K562 (cell line): Measurements from ENCODE around the gene SPATA45. TPM values are rescaled to one million over a fixed set of nuclear protein-coding genes. Genes with fewer than 3 reads are reported as not detected.

ENCODE experiments used
- HNRNPH1 ChIP-seq: fragments of 200-400 bp; formaldehyde crosslinking; optimal IDR thresholded peaks from 2 replicates; pipeline ENCODE3; 2017; ENCODE audit warnings: low read depth, mild to moderate bottlenecking, low read length, moderate library complexity
- KAT2B ChIP-seq: IDR thresholded peaks from one replicate; pipeline ENCODE4 v1.6.1; 2012; ENCODE audit warnings: low read depth, mild to moderate bottlenecking, control low read depth, inconsistent platforms, low read length, moderate library complexity
- KDM4B ChIP-seq, 2 experiments: fragments of 450-650 bp in 1 of 2; sonication (generic) in 1 of 2; IDR thresholded peaks; 2 replicates each; pipeline ENCODE4 v1.6.1; 2016 to 2017; ENCODE audit warnings: borderline replicate concordance in 2 of 2, antibody characterized with exemption in 1 of 2, low read depth in 1 of 2, mild to moderate bottlenecking in 1 of 2
- MCM7 ChIP-seq, 2 experiments: fragments of 450-650 bp; IDR thresholded peaks; 2 replicates each; pipeline ENCODE4 v1.6.1; 2016 to 2018
- NR4A1 ChIP-seq, 2 experiments: fragments of 250-450 bp in 1 of 2; fragments of 450-650 bp in 1 of 2; sonication (Bioruptor Pico) in 1 of 2; IDR thresholded peaks; 2 replicates each; pipeline versions ENCODE4 v1.4.0 to v1.6.1; 2016 to 2020; ENCODE audit warnings: mild to moderate bottlenecking in 2 of 2, missing compliant biosample characterization in 1 of 2, missing genetic modification characterization in 1 of 2, moderate library complexity in 1 of 2
- OTX1 ChIP-seq: fragments of 450-650 bp; formaldehyde crosslinking; IDR thresholded peaks from 2 replicates; pipeline ENCODE4 v1.4.0; 2022; ENCODE audit warnings: mild to moderate bottlenecking
- POLR2AphosphoS2 ChIP-seq: IDR thresholded peaks from 2 replicates; pipeline ENCODE4 v1.6.1; 2012; ENCODE audit warnings: low read length, improper control_type of control experiment
- RBM34 ChIP-seq: fragments of 200-400 bp; formaldehyde crosslinking; IDR thresholded peaks from 2 replicates; pipeline ENCODE4 v1.6.1; 2018; ENCODE audit warnings: low read length, borderline replicate concordance; ENCODE audit not compliant: insufficient read depth
- RNF2 ChIP-seq: sonication (generic); IDR thresholded peaks from 2 replicates; pipeline ENCODE4 v1.6.1; 2016
- SRSF7 ChIP-seq: fragments of 200-400 bp; formaldehyde crosslinking; optimal IDR thresholded peaks from 2 replicates; pipeline ENCODE3; 2017; ENCODE audit warnings: mild to moderate bottlenecking, low read depth, low read length
- ZNF134 ChIP-seq: fragments of 250-450 bp; sonication (Bioruptor Pico); conservative IDR thresholded peaks from 2 replicates; pipeline ENCODE4 v1.4.0; 2020
- ZNF274 ChIP-seq: IDR thresholded peaks from 2 replicates; pipeline ENCODE4 v1.6.1; 2011; ENCODE audit warnings: low read depth, mild to moderate bottlenecking, low read length, moderate library complexity, borderline replicate concordance
- ZNF696 ChIP-seq: fragments of 250-450 bp; sonication (Bioruptor Pico); conservative IDR thresholded peaks from 2 replicates; pipeline ENCODE4 v1.4.0; 2020; ENCODE audit warnings: mild to moderate bottlenecking, moderate library complexity
- ZNF707 ChIP-seq: fragments of 250-450 bp; sonication (Bioruptor Pico); conservative IDR thresholded peaks from 2 replicates; pipeline ENCODE4 v1.8.0; 2022; ENCODE audit warnings: inconsistent platforms, mild to moderate bottlenecking, moderate library complexity
- polyA plus RNA-seq, 8 experiments: library from polyadenylated mRNA; depleted of rRNA in 4 of 8; stranded (reverse) in 5 of 8; unstranded in 3 of 8; fragments of >200 nt; fragmentation: Nextera tagmentation in 2 of 8; fragmentation: Illumina TruSeq in 1 of 8; extraction: Ambion mirVana in 2 of 8; extraction: Trizol in 1 of 8; gene quantifications; 2 replicates each; pipeline versions ENCODE4 v1.2.1 to v1.2.3, GENCODE V29; 2011 to 2014; ENCODE audit warnings: inconsistent platforms in 1 of 8, missing spikeins in 1 of 8
- total RNA-seq, 7 experiments: library from RNA; depleted of rRNA in 6 of 7; stranded (reverse); fragments of >200 nt in 6 of 7; fragmentation: Illumina TruSeq in 2 of 7; extraction: Trizol in 2 of 7; gene quantifications; 2 replicates each; pipeline versions ENCODE4 v1.2.1 to v1.2.3, GENCODE V29; 2011 to 2021; ENCODE audit warnings: low replicate concordance in 1 of 7
- TF ChIP-seq, protein P1 (sequence below): fragments of 200-800 bp; sonication (Bioruptor generic); IDR thresholded peaks from 2 replicates; pipeline ENCODE4 v1.6.1; 2016; ENCODE audit warnings: missing genetic modification characterization, missing compliant biosample characterization
- TF ChIP-seq, protein P2 (sequence below): fragments of 250-450 bp; sonication (Bioruptor Pico); IDR thresholded peaks from 2 replicates; pipeline ENCODE4 v1.6.1; 2021; ENCODE audit warnings: mild to moderate bottlenecking
- TF ChIP-seq, protein P3 (sequence below), 3 experiments: IDR thresholded peaks in 2 of 3; conservative IDR thresholded peaks in 1 of 3; 2 replicates each; pipeline ENCODE4 v1.5.1; 2011 to 2012; ENCODE audit warnings: low read length in 3 of 3, mild to moderate bottlenecking in 3 of 3, control low read depth in 2 of 3, improper control_type of control experiment in 1 of 3, inconsistent platforms in 1 of 3, low read depth in 1 of 3, mixed read lengths in 1 of 3, moderate library complexity in 1 of 3; ENCODE audit not compliant: insufficient read depth in 2 of 3
- TF ChIP-seq, protein P4 (sequence below): sonication (generic); formaldehyde crosslinking; IDR thresholded peaks from 2 replicates; pipeline ENCODE4 v1.9.0; 2022; ENCODE audit warnings: mild to moderate bottlenecking, missing genetic modification reagents
- TF ChIP-seq, protein P5 (sequence below), 3 experiments: fragments of 200-800 bp in 1 of 3; sonication (Bioruptor generic) in 1 of 3; sonication (generic) in 1 of 3; formaldehyde crosslinking in 1 of 3; IDR thresholded peaks; 2 replicates each; pipeline versions ENCODE4 v1.6.1 to v1.8.0; 2016 to 2022; ENCODE audit warnings: mild to moderate bottlenecking in 2 of 3, missing compliant biosample characterization in 2 of 3, missing genetic modification characterization in 2 of 3, missing genetic modification reagents in 1 of 3

Gene SPATA45
- total and polyA plus RNA-seq, 9 of the 15 experiments (the other 6 are each of a cell fraction or from before 2014, with no cell fraction given): 0.18 TPM; not detected in 8

DNA sequence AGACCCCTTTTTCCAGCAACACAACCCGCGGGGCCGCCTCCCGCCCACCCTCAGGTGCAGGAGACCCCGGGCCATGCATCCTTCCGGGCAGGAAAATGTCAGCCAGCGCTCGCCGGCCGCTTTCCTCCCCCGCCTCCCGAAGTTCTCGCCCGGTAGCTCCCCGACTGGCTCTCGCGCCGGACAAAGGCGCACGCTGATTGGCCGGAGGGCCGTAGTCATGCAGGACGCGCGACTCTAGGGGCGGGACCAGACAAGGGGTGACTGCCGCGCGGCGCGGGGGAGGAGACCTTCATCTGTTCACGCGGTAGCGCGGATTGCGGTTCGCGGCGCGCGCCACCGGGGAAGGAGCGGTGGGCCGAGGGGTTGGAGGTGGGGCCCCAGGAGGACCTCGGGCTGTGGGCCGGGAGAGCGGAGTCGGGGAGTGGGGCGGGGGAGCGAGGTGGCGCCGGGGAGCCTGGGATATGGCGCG, 10.6 kb upstream of the SPATA45 start, which contains the start of gene FLVCR1 (continued):
- TF ChIP-seq, protein P1, sequence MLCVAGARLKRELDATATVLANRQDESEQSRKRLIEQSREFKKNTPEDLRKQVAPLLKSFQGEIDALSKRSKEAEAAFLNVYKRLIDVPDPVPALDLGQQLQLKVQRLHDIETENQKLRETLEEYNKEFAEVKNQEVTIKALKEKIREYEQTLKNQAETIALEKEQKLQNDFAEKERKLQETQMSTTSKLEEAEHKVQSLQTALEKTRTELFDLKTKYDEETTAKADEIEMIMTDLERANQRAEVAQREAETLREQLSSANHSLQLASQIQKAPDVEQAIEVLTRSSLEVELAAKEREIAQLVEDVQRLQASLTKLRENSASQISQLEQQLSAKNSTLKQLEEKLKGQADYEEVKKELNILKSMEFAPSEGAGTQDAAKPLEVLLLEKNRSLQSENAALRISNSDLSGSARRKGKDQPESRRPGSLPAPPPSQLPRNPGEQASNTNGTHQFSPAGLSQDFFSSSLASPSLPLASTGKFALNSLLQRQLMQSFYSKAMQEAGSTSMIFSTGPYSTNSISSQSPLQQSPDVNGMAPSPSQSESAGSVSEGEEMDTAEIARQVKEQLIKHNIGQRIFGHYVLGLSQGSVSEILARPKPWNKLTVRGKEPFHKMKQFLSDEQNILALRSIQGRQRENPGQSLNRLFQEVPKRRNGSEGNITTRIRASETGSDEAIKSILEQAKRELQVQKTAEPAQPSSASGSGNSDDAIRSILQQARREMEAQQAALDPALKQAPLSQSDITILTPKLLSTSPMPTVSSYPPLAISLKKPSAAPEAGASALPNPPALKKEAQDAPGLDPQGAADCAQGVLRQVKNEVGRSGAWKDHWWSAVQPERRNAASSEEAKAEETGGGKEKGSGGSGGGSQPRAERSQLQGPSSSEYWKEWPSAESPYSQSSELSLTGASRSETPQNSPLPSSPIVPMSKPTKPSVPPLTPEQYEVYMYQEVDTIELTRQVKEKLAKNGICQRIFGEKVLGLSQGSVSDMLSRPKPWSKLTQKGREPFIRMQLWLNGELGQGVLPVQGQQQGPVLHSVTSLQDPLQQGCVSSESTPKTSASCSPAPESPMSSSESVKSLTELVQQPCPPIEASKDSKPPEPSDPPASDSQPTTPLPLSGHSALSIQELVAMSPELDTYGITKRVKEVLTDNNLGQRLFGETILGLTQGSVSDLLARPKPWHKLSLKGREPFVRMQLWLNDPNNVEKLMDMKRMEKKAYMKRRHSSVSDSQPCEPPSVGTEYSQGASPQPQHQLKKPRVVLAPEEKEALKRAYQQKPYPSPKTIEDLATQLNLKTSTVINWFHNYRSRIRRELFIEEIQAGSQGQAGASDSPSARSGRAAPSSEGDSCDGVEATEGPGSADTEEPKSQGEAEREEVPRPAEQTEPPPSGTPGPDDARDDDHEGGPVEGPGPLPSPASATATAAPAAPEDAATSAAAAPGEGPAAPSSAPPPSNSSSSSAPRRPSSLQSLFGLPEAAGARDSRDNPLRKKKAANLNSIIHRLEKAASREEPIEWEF (CRISPR knock-in tag): no peak
- TF ChIP-seq OTX1 (CRISPR knock-in tag) (0 out of 2 replicates have a peak, but pooled peaks have one; percentile 12), RBM34 (no peak; the same call in 1 of the 2 replicates), ZNF696 (CRISPR knock-in tag) (no peak), KAT2B (no peak), NR4A1 (CRISPR knock-in tag; IDR thresholded peaks at IDR 0.05) (no peak), NR4A1 (tag; IDR thresholded peaks at IDR 0.05) (no peak), SRSF7 (no peak), ZNF274 (peak; percentile 37; the same call in 1 of the 2 replicates), ZNF134 (no peak), KDM4B (IDR thresholded peaks at IDR 0.05; ENCODE audit: borderline replicate concordance in 2 of 2, low read depth in 1 of 2) (peak in 1 of 2 experiments; percentile 75; a peak in 1 of 4 replicates), POLR2AphosphoS2 (0 out of 2 replicates have a peak, but pooled peaks have one; percentile 46), HNRNPH1 (no peak), ZNF707 (CRISPR knock-in tag) (no peak), RNF2 (peak; percentile 63; the same call in 1 of the 2 replicates), MCM7 (IDR thresholded peaks at IDR 0.05) (no peak)
- TF ChIP-seq, protein P2, sequence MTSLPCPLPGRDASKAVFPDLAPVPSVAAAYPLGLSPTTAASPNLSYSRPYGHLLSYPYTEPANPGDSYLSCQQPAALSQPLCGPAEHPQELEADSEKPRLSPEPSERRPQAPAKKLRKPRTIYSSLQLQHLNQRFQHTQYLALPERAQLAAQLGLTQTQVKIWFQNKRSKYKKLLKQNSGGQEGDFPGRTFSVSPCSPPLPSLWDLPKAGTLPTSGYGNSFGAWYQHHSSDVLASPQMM: no peak
- TF ChIP-seq, protein P3, sequence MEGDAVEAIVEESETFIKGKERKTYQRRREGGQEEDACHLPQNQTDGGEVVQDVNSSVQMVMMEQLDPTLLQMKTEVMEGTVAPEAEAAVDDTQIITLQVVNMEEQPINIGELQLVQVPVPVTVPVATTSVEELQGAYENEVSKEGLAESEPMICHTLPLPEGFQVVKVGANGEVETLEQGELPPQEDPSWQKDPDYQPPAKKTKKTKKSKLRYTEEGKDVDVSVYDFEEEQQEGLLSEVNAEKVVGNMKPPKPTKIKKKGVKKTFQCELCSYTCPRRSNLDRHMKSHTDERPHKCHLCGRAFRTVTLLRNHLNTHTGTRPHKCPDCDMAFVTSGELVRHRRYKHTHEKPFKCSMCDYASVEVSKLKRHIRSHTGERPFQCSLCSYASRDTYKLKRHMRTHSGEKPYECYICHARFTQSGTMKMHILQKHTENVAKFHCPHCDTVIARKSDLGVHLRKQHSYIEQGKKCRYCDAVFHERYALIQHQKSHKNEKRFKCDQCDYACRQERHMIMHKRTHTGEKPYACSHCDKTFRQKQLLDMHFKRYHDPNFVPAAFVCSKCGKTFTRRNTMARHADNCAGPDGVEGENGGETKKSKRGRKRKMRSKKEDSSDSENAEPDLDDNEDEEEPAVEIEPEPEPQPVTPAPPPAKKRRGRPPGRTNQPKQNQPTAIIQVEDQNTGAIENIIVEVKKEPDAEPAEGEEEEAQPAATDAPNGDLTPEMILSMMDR (IDR thresholded peaks at IDR 0.05 in 2 of 3, conservative IDR thresholded peaks at IDR 0.05 in 1 of 3; ENCODE audit: insufficient read depth in 2 of 3, low read depth in 1 of 3, low read length in 3 of 3): peak in 1 of 3 experiments; percentile 1; a peak in 1 of 6 replicates
- TF ChIP-seq, protein P4, sequence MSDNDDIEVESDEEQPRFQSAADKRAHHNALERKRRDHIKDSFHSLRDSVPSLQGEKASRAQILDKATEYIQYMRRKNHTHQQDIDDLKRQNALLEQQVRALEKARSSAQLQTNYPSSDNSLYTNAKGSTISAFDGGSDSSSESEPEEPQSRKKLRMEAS (CRISPR knock-in tag): peak; percentile 85
- TF ChIP-seq, protein P5, sequence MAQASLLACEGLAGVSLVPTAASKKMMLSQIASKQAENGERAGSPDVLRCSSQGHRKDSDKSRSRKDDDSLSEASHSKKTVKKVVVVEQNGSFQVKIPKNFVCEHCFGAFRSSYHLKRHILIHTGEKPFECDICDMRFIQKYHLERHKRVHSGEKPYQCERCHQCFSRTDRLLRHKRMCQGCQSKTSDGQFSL (CRISPR knock-in tag; IDR thresholded peaks at IDR 0.05): no peak
- TF ChIP-seq, protein P5 (tag; IDR thresholded peaks at IDR 0.05): no peak
